Measurements from ENCODE around the gene LGALS1.
"Not testable (repeated sequence)": the region's sequence is repeated elsewhere in the genome, so short reads cannot be mapped to it uniquely, and the experiment has no call there.

Gene LGALS1

GRCh38 chr22:37717235-37717634, 41.8 kb downstream of the LGALS1 start:
- not testable (repeated sequence) for DNase-seq (ENCODE audit: low read depth in 2 of 2)

- not testable (repeated sequence) for DNase-seq (ENCODE audit: low read depth in 2 of 2)
Observed at GRCh38 chr22:37717746-37718305, 42.4 kb downstream of the LGALS1 start.

- no peak for DNase-seq (ENCODE audit: low read depth in 2 of 2)
Observed at GRCh38 chr22:37725551-37726240, 50.3 kb downstream of the LGALS1 start.

- DNase-seq (ENCODE audit: low read depth in 2 of 2) = no peak
Observed at GRCh38 chr22:37726241-37726887, 50.9 kb downstream of the LGALS1 start.

- DNase-seq (ENCODE audit: low read depth in 2 of 2) = no peak
Observed at GRCh38 chr22:37728620-37729019, 53.2 kb downstream of the LGALS1 start.
